Natural killer cell (primary cell): Measurements from ENCODE around the gene PLCB3. TPM values are rescaled to one million over a fixed set of nuclear protein-coding genes. Genes with fewer than 3 reads are reported as not detected.
A peak's percentile ranks its signal among the peaks of the same experiment; 100 is the strongest.

Experiments
- ATAC-seq, 3 donors: fragments of 150-1000 bp in 2 of 3; fragments of 200-7000 bp in 1 of 3; cut with Tn5 transposase; 1 replicate in 1 of 3; 2 replicates in 2 of 3; pipeline ENCODE4 v1.10.0; 2021; ENCODE audit warnings: mild to moderate bottlenecking in 2 of 3, moderate library complexity in 2 of 3
- DNase-seq, 2 donors: peaks; one replicate each; pipeline versions ENCODE4 v3.0.0 to v3.0.0-alpha.2; 2013 to 2021; ENCODE audit warnings: mixed read lengths in 1 of 2
- H3K27ac ChIP-seq: one replicate; pipeline ENCODE4 v1.5.1; 2013; ENCODE audit warnings: mild to moderate bottlenecking, low read length
- H3K27me3 ChIP-seq: one replicate; pipeline ENCODE4 v1.6.1; 2013; ENCODE audit warnings: low read length; ENCODE audit not compliant: control insufficient read depth, insufficient read depth
- H3K36me3 ChIP-seq: one replicate; pipeline ENCODE4 v1.6.1; 2013; ENCODE audit warnings: low read length; ENCODE audit not compliant: control insufficient read depth, insufficient read depth
- H3K4me1 ChIP-seq: one replicate; pipeline ENCODE4 v1.6.1; 2013; ENCODE audit warnings: low read length; ENCODE audit not compliant: control insufficient read depth, insufficient read depth
- H3K4me3 ChIP-seq: one replicate; pipeline ENCODE4 v1.5.1; 2013; ENCODE audit warnings: low read length
- H3K9me3 ChIP-seq: one replicate; pipeline ENCODE4 v1.6.1; 2013; ENCODE audit warnings: low read length; ENCODE audit not compliant: control insufficient read depth, insufficient read depth
- H3K27ac Mint-ChIP-seq, 2 donors: one replicate each; pipeline ENCODE4 v1.8.0; 2022; ENCODE audit warnings: mild to moderate bottlenecking in 2 of 2, mixed read lengths in 2 of 2, moderate library complexity in 1 of 2
- H3K27me3 Mint-ChIP-seq, 2 donors: one replicate each; pipeline ENCODE4 v1.8.0; 2022; ENCODE audit warnings: low read depth in 2 of 2, mixed read lengths in 2 of 2
- H3K36me3 Mint-ChIP-seq: one replicate; pipeline ENCODE4 v1.8.0; 2022; ENCODE audit warnings: mixed read lengths
- H3K4me1 Mint-ChIP-seq, 2 donors: one replicate each; pipeline ENCODE4 v1.8.0; 2022; ENCODE audit warnings: mixed read lengths in 2 of 2
- H3K4me3 Mint-ChIP-seq: one replicate; pipeline ENCODE4 v1.8.0; 2022; ENCODE audit warnings: mild to moderate bottlenecking, moderate library complexity, mixed read lengths
- H3K9me3 Mint-ChIP-seq, 2 donors: one replicate each; pipeline ENCODE4 v1.8.0; 2022; ENCODE audit warnings: mixed read lengths in 2 of 2
- CTCF ChIP-seq: fragments of 200-600 bp; IDR thresholded peaks from one replicate; pipeline ENCODE4 v1.8.0; 2022; ENCODE audit warnings: antibody characterized with exemption
- WGBS: methylation state at CpG from one replicate; pipeline ENCODE4 v1.1.7; 2013; ENCODE audit warnings: missing lambda C conversion rate; ENCODE audit not compliant: insufficient coverage; 5-methylcytosine and 5-hydroxymethylcytosine counted together
- intact Hi-C: fragments of 100-400 bp; cut with micrococcal nuclease; formaldehyde crosslinking; loops from one replicate; pipeline ENCODE4 v1.14.2; 2022
- total RNA-seq, 4 donors: library from RNA; stranded (reverse); fragments of 120-200 nt in 1 of 4; gene quantifications; one replicate each; pipeline versions ENCODE4 v1.2.3 to v1.2.4, GENCODE V29; 2013 to 2022

The PLCB3 gene
- total RNA-seq, 3 donors from 2014 or later (not counting 1 experiment from before 2014, with no cell fraction given), result 5.4 to 7.6 (median 5.5) TPM

GRCh38 chr11:64286801-64287159 lies 35.5 kb downstream of the PLCB3 start:
- no peaks in the 10 kb centered on the region for H3K36me3 Mint-ChIP-seq
- H3K4me3 Mint-ChIP-seq, result peak overlapping the region; percentile 83
- H3K9me3 ChIP-seq, result no peaks in the 10 kb centered on the region
- intact Hi-C loops, result no loop called here
- ATAC-seq, result no peak
- H3K27ac Mint-ChIP-seq, result peak overlapping the region; percentile 85 to 96
- peaks cover 11% of the 10 kb centered on the region for H3K27me3 ChIP-seq
- H3K9me3 Mint-ChIP-seq, result no peaks in the 10 kb centered on the region
- H3K36me3 ChIP-seq, result no peaks in the 10 kb centered on the region
- peaks cover 15 to 23% of the 10 kb centered on the region in 2 donors for H3K4me1 Mint-ChIP-seq
- H3K4me3 ChIP-seq, result no peak overlapping the region
- H3K27me3 Mint-ChIP-seq, result peaks cover 7 to 9% of the 10 kb centered on the region in 2 donors
- no peak for TF ChIP-seq CTCF
- no peak for DNase-seq
- H3K4me1 ChIP-seq, result peaks cover 27% of the 10 kb centered on the region
- 97% methylated on average over 9 of the region's 9 CpGs for WGBS
- no peak overlapping the region for H3K27ac ChIP-seq

GRCh38 chr11:64287676-64288352 lies 36.5 kb downstream of the PLCB3 start:
- Histone ChIP-seq H3K4me3 (no peak overlapping the region), H3K4me1 (peaks cover 33% of the 10 kb centered on the region), H3K27me3 (peaks cover 17% of the 10 kb centered on the region), H3K36me3 (no peaks in the 10 kb centered on the region), H3K27ac (no peak overlapping the region), H3K9me3 (no peaks in the 10 kb centered on the region)
- H3K27me3 Mint-ChIP-seq, result peaks cover 7 to 13% of the 10 kb centered on the region in 2 donors
- H3K4me1 Mint-ChIP-seq, result peaks cover 13 to 29% of the 10 kb centered on the region in 2 donors
- no peaks in the 10 kb centered on the region for H3K9me3 Mint-ChIP-seq
- no peak overlapping the region for H3K27ac Mint-ChIP-seq
- DNase-seq (no peak), ATAC-seq (no peak)
- WGBS, result 97% methylated on average over 33 of the region's 33 CpGs
- H3K36me3 Mint-ChIP-seq, result no peaks in the 10 kb centered on the region
- no peak for TF ChIP-seq CTCF
- H3K4me3 Mint-ChIP-seq, result no peak overlapping the region
- intact Hi-C loops, result no loop called here

GRCh38 chr11:64288353-64288750 lies 37.0 kb downstream of the PLCB3 start:
- no peaks in the 10 kb centered on the region for H3K9me3 ChIP-seq
- Mint-ChIP-seq H3K27me3 (peaks cover 7 to 18% of the 10 kb centered on the region in 2 donors), H3K27ac (no peak overlapping the region), H3K4me1 (peaks cover 13 to 29% of the 10 kb centered on the region in 2 donors), H3K4me3 (no peak overlapping the region), H3K9me3 (no peaks in the 10 kb centered on the region), H3K36me3 (no peaks in the 10 kb centered on the region)
- no peak for ATAC-seq
- H3K36me3 ChIP-seq, result no peaks in the 10 kb centered on the region
- WGBS, result 87% methylated on average over 9 of the region's 9 CpGs
- H3K4me3 ChIP-seq, result no peak overlapping the region
- no peak for DNase-seq
- H3K4me1 ChIP-seq, result peaks cover 32% of the 10 kb centered on the region
- H3K27ac ChIP-seq, result no peak overlapping the region
- peaks cover 20% of the 10 kb centered on the region for H3K27me3 ChIP-seq
- TF ChIP-seq CTCF, result no peak
- intact Hi-C loops, result no loop called here
